Panc1 (cell line): ENCODE data around the gene OR2A42.
"Not testable (repeated sequence)": the region's sequence is repeated elsewhere in the genome, so short reads cannot be mapped to it uniquely, and the experiment has no call there.

Experiments
- CTCF ChIP-seq: fragments of 450-650 bp; IDR thresholded peaks from 2 replicates; pipeline ENCODE4 v1.5.1; 2017; ENCODE audit warnings: mild to moderate bottlenecking
- TCF7L2 ChIP-seq: IDR thresholded peaks from 2 replicates; pipeline ENCODE4 v1.6.1; 2011; ENCODE audit warnings: mild to moderate bottlenecking, low read depth, low read length, inconsistent platforms

GRCh38 chr7:144201978-144202377 lies 37.4 kb downstream of the OR2A42 start:
- TF ChIP-seq CTCF, TCF7L2: not testable (repeated sequence)
